ENCODE results near the gene KRTAP10-3. TPM values are rescaled to one million over a fixed set of nuclear protein-coding genes. Genes with fewer than 3 reads are reported as not detected.

KRTAP10-3 gene
- total RNA-seq, 1 experiment from 2014 or later = not detected

DNA sequence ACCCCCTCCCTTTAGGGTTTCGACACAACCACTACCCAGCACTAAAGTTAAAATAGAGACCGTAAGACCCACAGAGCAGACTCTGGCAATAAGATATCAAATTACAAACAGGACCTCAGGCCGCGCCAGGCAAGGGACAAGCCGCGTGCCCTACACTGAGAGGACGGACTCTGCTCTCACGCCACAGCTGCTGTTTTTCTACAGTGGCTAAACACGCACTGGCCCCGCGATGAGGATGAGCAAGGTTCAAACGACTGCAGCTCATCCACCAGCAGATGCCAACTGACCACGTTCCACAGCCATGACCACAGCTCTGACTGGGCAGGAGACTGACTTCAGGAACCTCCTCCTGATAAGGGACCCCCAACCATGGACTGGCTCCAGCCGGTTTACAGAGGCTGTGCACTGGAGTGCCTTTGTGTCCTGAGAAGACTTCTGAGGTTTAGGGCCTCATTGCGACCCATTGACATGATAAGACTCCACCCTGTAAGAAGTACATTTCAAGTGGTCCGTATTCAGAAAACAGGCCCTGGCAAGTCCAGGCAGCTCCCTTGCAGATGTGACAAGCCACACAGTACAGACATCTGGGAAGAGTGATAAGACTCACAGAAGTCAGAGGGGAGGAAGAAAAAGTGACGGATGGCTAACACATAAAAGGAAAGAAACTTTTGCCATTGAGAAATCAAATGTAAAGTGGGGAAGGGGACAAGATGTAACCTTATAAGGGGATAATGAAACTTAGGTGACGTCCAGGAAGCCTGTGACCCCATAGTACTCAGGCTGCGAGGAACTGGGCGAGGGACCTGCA lies 35.2 kb upstream of the KRTAP10-3 start:
- DNase-seq (ENCODE audit: low read depth, low spot score) (no peak), ATAC-seq (no peak)
- Histone ChIP-seq H3K9me3 (ENCODE audit: control insufficient read depth in 1 of 2, insufficient read depth in 1 of 2, low read depth in 1 of 2, low read length in 2 of 2) (no peaks in the 10 kb centered on the region), H3K79me2 (ENCODE audit: insufficient read depth, low read length) (no peaks in the 10 kb centered on the region), H3K4me1 (ENCODE audit: control insufficient read depth in 1 of 2, insufficient read depth in 2 of 2, low read length in 2 of 2) (peaks cover 0 to 3% of the 10 kb centered on the region in 2 experiments; a peak in 1 of 4 replicates), H3K9me2 (ENCODE audit: insufficient read depth) (no peaks in the 10 kb centered on the region), H3K36me3 (ENCODE audit: control insufficient read depth in 1 of 2, insufficient read depth in 2 of 2, low read length in 2 of 2) (no peaks in the 10 kb centered on the region), H3K27ac (ENCODE audit: low read depth, low read length) (no peak overlapping the region), H3K4me3 (replicated peaks in 1 of 2; ENCODE audit: low read depth in 1 of 2, low read length in 2 of 2) (no peak overlapping the region), H4K20me1 (ENCODE audit: insufficient read depth) (no peaks in the 10 kb centered on the region), H3K27me3 (ENCODE audit: insufficient read depth, low read length) (no peaks in the 10 kb centered on the region), H2AFZ (ENCODE audit: low read depth, low read length, poor library complexity, severe bottlenecking) (no peak overlapping the region), H3K4me2 (ENCODE audit: low read length) (no peak overlapping the region), H3K9ac (ENCODE audit: low read length) (no peak overlapping the region)
- CTCF ChIA-PET = no interaction called here
- POLR2A ChIA-PET = no interaction called here
- intact Hi-C loops (cut with micrococcal nuclease) = no loop called here
- BruUV-seq (replicated peaks) = no TSS peak
- RAD21 ChIA-PET (ENCODE audit: low non-redundant PET in 1 of 2, low total read pairs in 2 of 2, uncharacterized antibody in 2 of 2, unreplicated experiment in 2 of 2) = no interaction called here
- TF ChIP-seq CBX3 (IDR thresholded peaks at IDR 0.05; ENCODE audit: low read depth) = no peak
- TF ChIP-seq FOSL1 (IDR thresholded peaks at IDR 0.05; ENCODE audit: low read depth) = no peak
- no peak for TF ChIP-seq SIN3A (IDR thresholded peaks at IDR 0.05; ENCODE audit: low read depth)
- no peak for TF ChIP-seq ZBTB33 (IDR thresholded peaks at IDR 0.05; ENCODE audit: extremely low read depth, insufficient replicate concordance, low read length)
- TF ChIP-seq SP1 (IDR thresholded peaks at IDR 0.05; ENCODE audit: low read depth) = no peak
- no peak for TF ChIP-seq EZH2phosphoT487 (IDR thresholded peaks at IDR 0.05; ENCODE audit: borderline replicate concordance)
- no peak for TF ChIP-seq POLR2A (IDR thresholded peaks at IDR 0.05; ENCODE audit: borderline replicate concordance, extremely low read depth, insufficient read depth, insufficient read length)
